Esophagus squamous epithelium (tissue), 5 donors: Measurements from ENCODE around the gene ZNF689. TPM values are rescaled to one million over a fixed set of nuclear protein-coding genes. Genes with fewer than 3 reads are reported as not detected.

Experiments used
- DNase-seq: peaks from one replicate; lab custom pipeline; 2025; lab: John Stamatoyannopoulos, UW
- H3K27ac ChIP-seq, 4 donors: fragments of 200-600 bp; sonication (generic); one replicate each; pipeline ENCODE4 v1.5.1; 2016 to 2019; ENCODE audit warnings: mild to moderate bottlenecking in 1 of 4
- H3K27me3 ChIP-seq, 4 donors: fragments of 200-600 bp; sonication (generic); 1 replicate in 3 of 4; 2 replicates in 1 of 4; pipeline versions ENCODE4 v1.5.1 to v1.6.0; 2017 to 2021; ENCODE audit warnings: antibody characterized with exemption in 1 of 4
- H3K36me3 ChIP-seq, 3 donors: fragments of 200-600 bp; sonication (generic); one replicate each; pipeline ENCODE4 v1.5.1; 2016 to 2019
- H3K4me1 ChIP-seq, 3 donors: fragments of 200-600 bp; sonication (generic); one replicate each; pipeline ENCODE4 v1.5.1; 2017 to 2019
- H3K4me3 ChIP-seq, 4 donors: fragments of 200-600 bp; sonication (generic); 1 replicate in 3 of 4; 2 replicates in 1 of 4; pipeline ENCODE4 v1.5.1; 2016 to 2019; ENCODE audit warnings: mild to moderate bottlenecking in 2 of 4, moderate library complexity in 1 of 4
- H3K9me3 ChIP-seq, 3 donors: fragments of 200-600 bp; sonication (generic); one replicate each; pipeline ENCODE4 v1.5.1; 2016 to 2019
- POLR2A ChIP-seq, 4 donors: fragments of 450-650 bp; IDR thresholded peaks; one replicate each; pipeline ENCODE4 v1.6.1; 2017; ENCODE audit warnings: antibody characterized with exemption in 4 of 4, mild to moderate bottlenecking in 4 of 4, moderate library complexity in 3 of 4
- WGBS, 2 donors: methylation state at CpG; one replicate each; pipeline ENCODE4 v1.1.5; 2018; 5-methylcytosine and 5-hydroxymethylcytosine counted together
- intact Hi-C: fragments of 100-400 bp; cut with DNase I; formaldehyde crosslinking; loops from one replicate; pipeline ENCODE4 v1.15.0; 2022
- total RNA-seq, 4 donors: library from RNA; depleted of rRNA; stranded (reverse); fragments of >200 nt; gene quantifications; one replicate each; pipeline ENCODE4 v1.1.0, GENCODE V29; 2016
- TF ChIP-seq, protein P1 (sequence below), 6 experiments: fragments of 450-650 bp in 4 of 6; fragments of 200-600 bp in 2 of 6; sonication (generic) in 2 of 6; IDR thresholded peaks; one replicate each; pipeline ENCODE4 v1.5.1; 2016 to 2019; ENCODE audit warnings: antibody characterized with exemption in 6 of 6, mild to moderate bottlenecking in 4 of 6, moderate library complexity in 4 of 6
- donor health status: DM: yes; HTN: yes; CAD: no.

The ZNF689 gene
- total RNA-seq, 4 donors from 2014 or later = 2.0 to 6.7 (median 3.8) TPM

DNA sequence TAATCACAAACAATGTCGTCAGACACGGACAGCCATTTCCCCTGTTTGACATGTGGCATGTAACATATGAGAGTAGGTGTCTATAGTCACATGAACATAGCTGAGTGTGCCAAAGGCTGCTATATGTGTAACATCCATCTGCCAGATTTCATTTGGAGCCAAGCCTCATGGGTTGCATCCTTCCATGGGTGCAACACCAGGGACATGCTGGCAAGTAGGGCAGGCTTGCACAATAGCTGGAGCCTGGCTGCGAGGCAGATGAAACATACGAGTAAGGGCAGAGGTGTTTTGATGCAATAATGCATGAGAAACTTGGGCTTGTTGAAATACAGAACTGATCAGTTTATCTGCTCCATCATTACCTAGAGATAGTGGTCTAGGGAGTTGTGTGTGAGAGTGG lies 9.0 kb upstream of the ZNF689 start:
- no peak for TF ChIP-seq POLR2A (IDR thresholded peaks at IDR 0.05)
- TF ChIP-seq, protein P1, sequence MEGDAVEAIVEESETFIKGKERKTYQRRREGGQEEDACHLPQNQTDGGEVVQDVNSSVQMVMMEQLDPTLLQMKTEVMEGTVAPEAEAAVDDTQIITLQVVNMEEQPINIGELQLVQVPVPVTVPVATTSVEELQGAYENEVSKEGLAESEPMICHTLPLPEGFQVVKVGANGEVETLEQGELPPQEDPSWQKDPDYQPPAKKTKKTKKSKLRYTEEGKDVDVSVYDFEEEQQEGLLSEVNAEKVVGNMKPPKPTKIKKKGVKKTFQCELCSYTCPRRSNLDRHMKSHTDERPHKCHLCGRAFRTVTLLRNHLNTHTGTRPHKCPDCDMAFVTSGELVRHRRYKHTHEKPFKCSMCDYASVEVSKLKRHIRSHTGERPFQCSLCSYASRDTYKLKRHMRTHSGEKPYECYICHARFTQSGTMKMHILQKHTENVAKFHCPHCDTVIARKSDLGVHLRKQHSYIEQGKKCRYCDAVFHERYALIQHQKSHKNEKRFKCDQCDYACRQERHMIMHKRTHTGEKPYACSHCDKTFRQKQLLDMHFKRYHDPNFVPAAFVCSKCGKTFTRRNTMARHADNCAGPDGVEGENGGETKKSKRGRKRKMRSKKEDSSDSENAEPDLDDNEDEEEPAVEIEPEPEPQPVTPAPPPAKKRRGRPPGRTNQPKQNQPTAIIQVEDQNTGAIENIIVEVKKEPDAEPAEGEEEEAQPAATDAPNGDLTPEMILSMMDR (IDR thresholded peaks at IDR 0.05) = no peak
- Histone ChIP-seq H3K4me3 (no peak overlapping the region), H3K9me3 (no peaks in the 10 kb centered on the region), H3K27ac (no peak overlapping the region), H3K36me3 (no peaks in the 10 kb centered on the region), H3K27me3 (no peaks in the 10 kb centered on the region), H3K4me1 (no peaks in the 10 kb centered on the region)
- intact Hi-C loops = no loop called here
- WGBS, 2 donors = 64 to 69% methylated on average over 4 of the region's 4 CpGs
- no peak for DNase-seq

DNA sequence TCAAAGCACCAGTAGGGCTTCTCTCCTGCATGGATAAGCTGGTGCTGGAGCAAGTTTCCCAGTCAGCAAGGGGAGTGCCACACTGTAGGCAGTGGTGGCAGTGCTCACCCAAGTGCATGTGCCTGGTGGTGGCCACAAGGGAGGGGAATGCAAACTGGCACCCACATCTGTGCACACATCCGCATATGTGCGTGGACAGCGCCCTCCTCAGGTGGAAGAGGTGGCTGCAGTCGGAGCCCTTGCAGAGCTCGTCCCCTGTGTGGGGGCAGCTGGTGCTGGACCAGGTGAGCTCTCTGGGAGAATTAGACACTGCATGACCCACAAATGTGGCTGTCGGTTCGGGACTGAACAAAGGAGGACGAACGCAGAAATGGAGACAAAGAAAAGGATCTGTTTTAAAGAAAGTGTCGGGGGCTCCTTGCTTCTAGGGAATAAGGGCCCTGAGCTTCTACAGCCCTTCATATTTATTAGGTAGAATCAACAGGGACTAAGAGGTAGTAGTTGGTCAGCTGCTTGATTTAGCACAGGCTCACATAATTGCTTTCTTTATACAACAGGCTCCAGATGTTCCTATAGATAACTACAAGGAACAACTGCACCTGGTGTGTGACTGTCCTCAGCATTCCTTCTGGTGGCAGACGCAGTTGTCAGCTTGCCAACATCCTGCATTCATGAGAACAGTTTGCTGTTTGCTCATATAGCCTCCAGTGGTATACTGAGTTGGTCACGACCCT lies 5.3 kb upstream of the ZNF689 start:
- WGBS, 2 donors = 53 to 64% methylated on average over 9 to 12 of the region's 12 CpGs
- DNase-seq = no peak

DNA sequence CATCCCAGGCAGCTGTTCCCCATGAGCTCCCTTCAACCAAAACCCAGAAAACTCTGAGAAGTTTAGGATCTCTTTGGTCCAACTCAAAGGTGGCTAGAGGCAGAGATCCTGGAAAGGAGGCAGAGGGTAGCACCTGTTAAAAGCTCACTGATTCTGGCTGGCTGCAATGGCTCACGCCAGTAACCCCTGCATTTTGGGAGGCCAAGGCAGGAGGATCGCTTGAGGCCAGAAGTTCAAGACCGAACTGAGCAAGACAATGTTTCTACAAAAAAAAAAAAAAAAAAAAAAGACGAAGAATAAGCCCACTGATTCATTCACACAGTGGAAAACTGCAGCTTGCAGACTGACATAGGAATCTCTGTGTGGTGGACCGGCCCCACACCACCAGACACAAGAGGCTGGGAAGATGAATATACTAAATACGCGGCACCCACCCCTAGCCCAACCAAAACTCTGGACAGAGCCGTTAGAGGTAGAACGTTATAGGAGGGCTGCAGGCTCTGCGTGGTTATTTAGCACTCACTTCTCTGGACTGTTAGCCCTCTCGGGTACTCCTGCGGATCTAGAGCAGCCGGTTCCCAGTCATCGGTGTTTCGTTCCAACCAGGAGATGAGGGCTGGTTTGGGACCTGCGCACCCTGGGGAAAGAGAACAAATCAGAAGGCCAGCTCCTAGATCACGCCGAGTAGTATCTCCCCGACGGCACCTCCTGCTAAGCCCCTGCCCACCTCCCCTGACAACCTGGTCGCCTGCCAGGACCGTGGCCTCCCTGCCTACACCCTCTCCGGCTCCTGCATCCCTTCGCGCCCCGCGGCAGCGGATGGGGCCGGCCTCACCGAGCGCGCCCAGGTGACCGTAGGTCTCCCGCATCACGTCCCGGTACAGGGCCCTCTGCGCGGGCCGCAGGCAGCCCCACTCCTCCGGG lies 925 bp downstream of the ZNF689 start:
- no peaks in the 10 kb centered on the region for H3K27me3 ChIP-seq
- no peak for DNase-seq
- H3K27ac ChIP-seq = peak overlapping the region; percentile 86 to 96 (median 94)
- H3K36me3 ChIP-seq = peaks cover 0 to 42% (median 14%) of the 10 kb centered on the region in 3 donors
- peak overlapping the region; percentile 71 to 99 (median 90) for H3K4me3 ChIP-seq
- no peak for TF ChIP-seq POLR2A (IDR thresholded peaks at IDR 0.05)
- TF ChIP-seq, protein P1 (IDR thresholded peaks at IDR 0.05) = no peak
- WGBS, 2 donors = 35 to 62% methylated on average over 6 to 15 of the region's 40 CpGs
- no peaks in the 10 kb centered on the region for H3K9me3 ChIP-seq
- intact Hi-C loops = no loop called here
- peaks cover 4 to 25% (median 8%) of the 10 kb centered on the region in 3 donors for H3K4me1 ChIP-seq

More for the DNA sequence above, 5.3 kb upstream of the ZNF689 start:
- intact Hi-C loops = no loop called here
- Histone ChIP-seq H3K4me3 (no peak overlapping the region), H3K27ac (no peak overlapping the region), H3K9me3 (no peaks in the 10 kb centered on the region), H3K36me3 (no peaks in the 10 kb centered on the region), H3K4me1 (peaks cover 0 to 5% (median 3%) of the 10 kb centered on the region in 3 donors), H3K27me3 (no peaks in the 10 kb centered on the region)
- TF ChIP-seq, protein P1 (IDR thresholded peaks at IDR 0.05) = peak in 5 of 6 experiments; percentile 28 to 74 (median 41)
- no peak for TF ChIP-seq POLR2A (IDR thresholded peaks at IDR 0.05)

DNA sequence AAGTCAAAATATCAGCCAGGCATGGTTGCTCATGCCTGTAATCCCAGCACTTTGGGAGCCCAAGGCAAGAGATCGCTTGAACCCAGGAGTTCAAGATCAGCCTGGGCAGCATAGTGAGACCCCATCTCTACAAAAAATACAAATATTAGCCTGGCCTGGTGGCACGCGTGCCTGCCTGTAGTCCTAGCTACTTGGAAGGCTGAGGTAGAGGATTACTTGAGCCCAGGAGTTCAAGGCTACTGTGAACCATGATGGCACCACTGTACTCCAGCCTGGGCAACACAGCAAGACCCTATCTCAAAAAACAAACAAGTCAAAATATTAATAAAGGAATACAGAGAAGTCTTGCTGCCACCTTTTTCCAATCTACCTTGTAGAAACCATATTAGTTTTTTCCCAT lies 4.2 kb downstream of the ZNF689 start:
- H3K27ac ChIP-seq = no peak overlapping the region
- H3K36me3 ChIP-seq = peaks cover 0 to 61% (median 19%) of the 10 kb centered on the region in 3 donors
- TF ChIP-seq, protein P1 (IDR thresholded peaks at IDR 0.05) = no peak
- TF ChIP-seq POLR2A (IDR thresholded peaks at IDR 0.05) = no peak
- no peaks in the 10 kb centered on the region for H3K9me3 ChIP-seq
- intact Hi-C loops = no loop called here
- H3K4me1 ChIP-seq = peaks cover 4 to 30% (median 8%) of the 10 kb centered on the region in 3 donors
- no peak for DNase-seq
- no peak overlapping the region for H3K4me3 ChIP-seq
- no peaks in the 10 kb centered on the region for H3K27me3 ChIP-seq
- 96 to 97% methylated on average over 3 of the region's 3 CpGs for WGBS, 2 donors
